ENCODE measurements around the gene TGFBR3L. TPM values are rescaled to one million over a fixed set of nuclear protein-coding genes. Genes with fewer than 3 reads are reported as not detected.

TGFBR3L gene
- total RNA-seq, 1 donor from 2014 or later: not detected

- H3K4me1 Mint-ChIP-seq: peaks cover 39% of the 10 kb centered on the region
Observed at GRCh38 chr19:7924241-7924640, 9.6 kb downstream of the TGFBR3L start.

GRCh38 chr19:7924651-7925170 lies 10.1 kb downstream of the TGFBR3L start:
- intact Hi-C loops (cut with micrococcal nuclease): loop anchor here (1.0 to 10.0 kb wide), 5 partner anchors 71 to 390 kb away; partner anchors contain the start of gene PNPLA6
- no peak overlapping the region for H3K4me3 Mint-ChIP-seq
- H3K9me3 Mint-ChIP-seq: no peaks in the 10 kb centered on the region
- H3K36me3 Mint-ChIP-seq (ENCODE audit: low read depth): peaks cover 18% of the 10 kb centered on the region
- peaks cover 1% of the 10 kb centered on the region for H3K27me3 Mint-ChIP-seq
- H3K4me1 Mint-ChIP-seq: peaks cover 35% of the 10 kb centered on the region
- ChIA-PET CTCF (interaction anchor here (1.0 to 1.1 kb wide), 2 partner anchors 13 to 244 kb away, joined by 3 to 4 read pairs; partner anchors contain the start of gene TRAPPC5), POLR2A (interaction anchor here (1.2 kb wide), 1 partner anchor 18 kb away, joined by 3 read pairs; the partner anchor contains the start of gene TIMM44)
- ATAC-seq (ENCODE audit: low read depth) (no peak), DNase-seq (no peak)
- no peak for TF ChIP-seq CTCF (IDR thresholded peaks at IDR 0.05)
- no peak overlapping the region for H3K27ac Mint-ChIP-seq

More at GRCh38 chr19:7924241-7924640, 9.6 kb downstream of the TGFBR3L start:
- peak overlapping the region; percentile 46 for H3K4me3 Mint-ChIP-seq
- no peak for TF ChIP-seq CTCF (IDR thresholded peaks at IDR 0.05)
- POLR2A ChIA-PET: interaction anchor here (1.2 kb wide), 1 partner anchor 19 kb away, joined by 3 read pairs; the partner anchor contains the start of gene TIMM44
- CTCF ChIA-PET: interaction anchor here (1.0 to 1.1 kb wide), 2 partner anchors 14 to 243 kb away, joined by 3 to 4 read pairs; partner anchors contain the start of gene TRAPPC5
- no peak overlapping the region for H3K27ac Mint-ChIP-seq
- ATAC-seq (ENCODE audit: low read depth): no peak
- peaks cover 1% of the 10 kb centered on the region for H3K27me3 Mint-ChIP-seq
- intact Hi-C loops (cut with micrococcal nuclease): loop anchor here (10.0 kb wide), 2 partner anchors 269 to 389 kb away; partner anchors contain the start of gene PNPLA6
- DNase-seq: no peak
- no peaks in the 10 kb centered on the region for H3K9me3 Mint-ChIP-seq
- peaks cover 17% of the 10 kb centered on the region for H3K36me3 Mint-ChIP-seq (ENCODE audit: low read depth)

- ATAC-seq (ENCODE audit: low read depth): peak; percentile 8
- peak overlapping the region; percentile 84 for H3K4me3 Mint-ChIP-seq
- CTCF ChIA-PET: no interaction called here
- H3K4me1 Mint-ChIP-seq: peaks cover 30% of the 10 kb centered on the region
- peaks cover 18% of the 10 kb centered on the region for H3K36me3 Mint-ChIP-seq (ENCODE audit: low read depth)
- H3K9me3 Mint-ChIP-seq: no peaks in the 10 kb centered on the region
- H3K27ac Mint-ChIP-seq: no peak overlapping the region
- intact Hi-C loops (cut with micrococcal nuclease): loop anchor here (1.0 to 10.0 kb wide), 5 partner anchors 72 to 391 kb away; partner anchors contain the start of gene PNPLA6
- TF ChIP-seq CTCF (IDR thresholded peaks at IDR 0.05): peak; percentile 29
- POLR2A ChIA-PET: interaction anchor here (1.3 kb wide), 1 partner anchor 18 kb away, joined by 4 read pairs; the partner anchor contains the start of gene TIMM44
- peak; percentile 75 for DNase-seq
- peaks cover 1% of the 10 kb centered on the region for H3K27me3 Mint-ChIP-seq
Observed at GRCh38 chr19:7925171-7925851, 10.7 kb downstream of the TGFBR3L start.

- DNase-seq (peak; percentile 83), ATAC-seq (ENCODE audit: low read depth) (peak; percentile 56)
- TF ChIP-seq CTCF (IDR thresholded peaks at IDR 0.05): no peak
- Mint-ChIP-seq H3K27me3 (peaks cover 1% of the 10 kb centered on the region), H3K36me3 (ENCODE audit: low read depth) (peaks cover 25% of the 10 kb centered on the region), H3K9me3 (no peaks in the 10 kb centered on the region), H3K4me3 (peak within 1 kb of the TSS; percentile 84), H3K27ac (no peak within 1 kb of the TSS), H3K4me1 (peaks cover 26% of the 10 kb centered on the region)
- CTCF ChIA-PET: interaction anchor here (0.8 kb wide), 1 partner anchor 18 kb away, joined by 3 read pairs; the partner anchor contains the start of gene TIMM44
- intact Hi-C loops (cut with micrococcal nuclease): loop anchor here (5.0 to 10.0 kb wide), 3 partner anchors 76 to 391 kb away; partner anchors contain the start of gene PNPLA6
- POLR2A ChIA-PET: interaction anchor here (0.7 to 1.3 kb wide), 3 partner anchors 17 to 60 kb away, joined by 3 to 4 read pairs (median 3); partner anchors contain the start of gene TIMM44
Observed at GRCh38 chr19:7926021-7926726, 11.5 kb downstream of the TGFBR3L start, which contains the start of gene CTXN1. Gene CTXN1 (minus strand): TSS chr19:7926135. CDS start chr19:7925538, 597 bp downstream.
